ENCODE measurements around the gene CASQ2.

The CASQ2 gene

DNA sequence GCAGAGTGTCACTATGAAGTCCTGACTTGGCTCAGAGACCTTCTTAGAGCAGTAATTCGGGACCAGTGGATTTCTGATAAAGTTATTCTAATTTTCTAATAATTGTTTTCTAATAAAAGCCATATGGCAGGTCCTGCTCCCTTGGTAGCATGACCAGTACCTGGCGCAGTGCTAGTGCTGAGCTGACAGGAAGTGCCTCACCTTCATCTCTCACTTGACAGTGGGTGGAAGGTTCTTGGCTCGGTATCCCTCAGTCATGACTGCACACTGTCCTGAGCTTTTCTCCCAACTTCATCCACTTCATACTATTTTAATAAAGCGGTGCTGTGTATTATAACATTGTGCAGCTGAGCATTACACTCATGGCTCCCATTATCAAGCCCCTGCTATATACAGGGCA is 112.6 kb downstream of the CASQ2 start:
- DNase-seq: no peak

- no peak for DNase-seq
These were observed 113.2 kb downstream of the CASQ2 start for GRCh38 chr1:115655306-115655663.

GRCh38 chr1:115654663-115655305 is 113.7 kb downstream of the CASQ2 start:
- DNase-seq: no peak

- DNase-seq: no peak
These were observed 114.4 kb downstream of the CASQ2 start for GRCh38 chr1:115654125-115654524.

- no peak for DNase-seq
These were observed 116.2 kb downstream of the CASQ2 start for GRCh38 chr1:115652236-115652788.

DNA sequence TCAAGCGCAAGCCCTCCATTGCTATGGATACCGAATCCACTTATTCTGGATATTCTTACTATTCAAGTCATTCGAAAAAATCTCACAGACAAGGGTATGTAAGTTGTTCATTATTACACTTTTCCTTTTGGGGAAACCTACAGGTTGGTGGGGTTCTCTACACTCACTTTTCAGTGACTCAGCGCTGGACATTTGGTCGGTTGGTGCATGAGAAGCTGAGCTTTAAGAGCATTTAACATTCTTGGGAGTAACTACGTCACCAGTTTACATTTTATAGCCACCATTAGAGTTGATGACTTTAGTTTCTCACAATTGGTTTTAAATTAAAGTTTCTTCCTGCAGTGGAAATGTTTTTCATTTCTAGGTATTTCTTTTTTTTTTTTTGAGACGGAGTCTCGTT is 117.1 kb downstream of the CASQ2 start:
- no peak for DNase-seq

DNA sequence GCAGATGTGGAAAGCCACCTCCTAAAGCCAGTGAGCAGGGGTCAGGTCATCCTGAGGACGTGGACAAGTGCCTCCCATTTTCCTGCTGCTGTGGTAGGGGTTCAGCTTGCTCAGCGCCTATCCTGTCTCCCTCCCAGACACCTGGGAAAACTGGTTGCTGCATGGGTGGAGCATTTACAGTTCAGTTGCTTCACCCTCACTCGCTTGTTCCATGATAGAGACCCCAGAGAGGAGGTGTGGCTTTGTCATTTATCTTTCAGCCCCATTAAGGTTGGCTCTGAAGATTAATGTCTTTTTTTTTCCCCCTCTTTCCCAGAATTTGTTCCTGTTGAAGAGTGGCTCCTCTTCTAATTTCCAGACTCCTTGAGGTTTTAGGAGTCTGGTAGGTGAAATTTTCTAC is 117.6 kb downstream of the CASQ2 start:
- DNase-seq: no peak

All from activated naive CD4-positive, alpha-beta T cell (primary cell).